ENCODE data around the gene CLEC16A.
A peak's percentile ranks its signal among the peaks of the same experiment; 100 is the strongest.

CLEC16A gene

DNA sequence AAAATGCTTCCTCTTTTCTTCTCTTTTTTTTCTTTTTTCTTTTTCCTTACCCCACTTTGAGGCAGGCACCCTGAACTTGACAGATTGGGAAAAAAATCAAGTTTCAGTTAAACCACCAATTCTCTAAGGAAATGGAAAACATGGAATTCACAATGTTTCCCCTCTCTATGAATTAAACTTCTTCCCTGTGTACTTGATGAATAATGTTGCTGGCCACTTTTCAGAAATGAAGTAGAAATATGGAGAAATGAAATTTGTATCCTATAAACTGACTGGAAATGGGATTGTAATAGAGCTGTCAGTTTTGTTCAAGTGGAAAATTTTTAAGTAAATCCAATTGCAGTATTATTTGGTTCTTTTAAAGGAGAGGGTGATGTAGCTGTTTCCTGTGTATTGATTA is 129.8 kb downstream of the CLEC16A start:
- in situ Hi-C loops (cut with HindIII; ENCODE audit: low sequenced_read_pairs) = no loop called here
- TF ChIP-seq, protein P1, sequence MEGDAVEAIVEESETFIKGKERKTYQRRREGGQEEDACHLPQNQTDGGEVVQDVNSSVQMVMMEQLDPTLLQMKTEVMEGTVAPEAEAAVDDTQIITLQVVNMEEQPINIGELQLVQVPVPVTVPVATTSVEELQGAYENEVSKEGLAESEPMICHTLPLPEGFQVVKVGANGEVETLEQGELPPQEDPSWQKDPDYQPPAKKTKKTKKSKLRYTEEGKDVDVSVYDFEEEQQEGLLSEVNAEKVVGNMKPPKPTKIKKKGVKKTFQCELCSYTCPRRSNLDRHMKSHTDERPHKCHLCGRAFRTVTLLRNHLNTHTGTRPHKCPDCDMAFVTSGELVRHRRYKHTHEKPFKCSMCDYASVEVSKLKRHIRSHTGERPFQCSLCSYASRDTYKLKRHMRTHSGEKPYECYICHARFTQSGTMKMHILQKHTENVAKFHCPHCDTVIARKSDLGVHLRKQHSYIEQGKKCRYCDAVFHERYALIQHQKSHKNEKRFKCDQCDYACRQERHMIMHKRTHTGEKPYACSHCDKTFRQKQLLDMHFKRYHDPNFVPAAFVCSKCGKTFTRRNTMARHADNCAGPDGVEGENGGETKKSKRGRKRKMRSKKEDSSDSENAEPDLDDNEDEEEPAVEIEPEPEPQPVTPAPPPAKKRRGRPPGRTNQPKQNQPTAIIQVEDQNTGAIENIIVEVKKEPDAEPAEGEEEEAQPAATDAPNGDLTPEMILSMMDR (IDR thresholded peaks at IDR 0.05; ENCODE audit: low read depth, low read length) = no peak
- no peak for DNase-seq (ENCODE audit: low read depth, low spot score)
- no peak overlapping the region for H3K4me3 ChIP-seq (ENCODE audit: low read depth, low read length)

DNA sequence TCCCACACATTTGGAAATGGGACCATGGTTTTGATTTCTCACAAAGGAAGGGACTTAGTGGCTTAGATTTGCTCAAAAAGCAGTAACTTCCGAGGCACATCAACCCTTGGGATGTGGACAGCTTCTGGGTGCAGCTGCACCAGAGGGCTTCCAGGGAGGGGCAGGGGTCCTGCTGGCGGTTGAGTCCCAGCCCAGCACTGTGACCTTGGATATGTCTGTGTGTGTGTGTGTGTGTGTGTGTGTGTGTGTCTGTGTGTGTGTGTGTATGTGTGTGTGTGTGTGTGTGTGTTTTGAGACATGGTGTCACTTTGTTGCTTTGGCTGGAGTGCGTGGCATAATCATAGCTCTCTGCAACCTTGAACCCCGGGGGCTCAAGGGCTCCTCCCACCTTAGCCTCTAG is 130.8 kb downstream of the CLEC16A start:
- no peak for DNase-seq (ENCODE audit: low read depth, low spot score)
- TF ChIP-seq, protein P1 (IDR thresholded peaks at IDR 0.05; ENCODE audit: low read depth, low read length) = no peak
- in situ Hi-C loops (cut with HindIII; ENCODE audit: low sequenced_read_pairs) = no loop called here
- H3K4me3 ChIP-seq (ENCODE audit: low read depth, low read length) = no peak overlapping the region

DNA sequence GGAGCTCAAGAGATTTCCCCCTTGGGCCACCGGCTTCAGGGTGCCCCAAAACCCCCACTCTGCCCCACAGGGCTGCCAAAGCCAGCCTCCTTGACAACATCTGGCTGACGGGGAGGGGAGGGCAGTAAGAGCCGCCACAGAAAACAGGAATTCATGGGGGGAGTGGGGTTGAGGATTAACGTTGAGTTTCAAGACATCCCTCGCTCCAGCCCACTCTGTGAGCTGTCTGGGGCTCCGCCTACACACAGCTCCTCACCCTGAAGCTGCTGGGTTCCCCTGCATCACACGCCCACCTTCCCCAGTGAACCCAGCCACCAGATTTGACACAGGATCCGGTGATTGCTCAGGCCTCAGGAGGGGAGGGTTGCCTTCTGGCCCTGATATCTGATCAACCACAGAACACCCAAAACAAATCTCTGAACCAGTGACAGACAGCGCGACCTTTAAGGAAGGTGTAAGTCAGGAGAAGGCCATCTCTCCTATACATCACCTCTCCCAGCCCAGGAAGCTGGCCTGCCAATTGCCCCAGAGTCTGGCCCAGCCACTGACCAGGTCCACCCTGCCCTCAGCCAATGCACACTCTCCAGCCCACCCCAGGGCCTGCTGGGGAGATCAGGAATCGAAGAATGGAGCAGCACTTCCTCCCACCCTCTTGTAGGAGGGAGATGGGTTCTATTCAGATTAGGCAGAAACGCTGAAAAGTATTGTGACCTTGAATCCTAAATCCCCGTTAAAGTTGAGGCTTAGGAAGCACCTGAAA is 132.1 kb downstream of the CLEC16A start:
- DNase-seq (ENCODE audit: low read depth, low spot score) = no peak
- H3K4me3 ChIP-seq (ENCODE audit: low read depth, low read length) = no peak overlapping the region
- in situ Hi-C loops (cut with HindIII; ENCODE audit: low sequenced_read_pairs) = no loop called here
- TF ChIP-seq, protein P1 (IDR thresholded peaks at IDR 0.05; ENCODE audit: low read depth, low read length) = no peak

DNA sequence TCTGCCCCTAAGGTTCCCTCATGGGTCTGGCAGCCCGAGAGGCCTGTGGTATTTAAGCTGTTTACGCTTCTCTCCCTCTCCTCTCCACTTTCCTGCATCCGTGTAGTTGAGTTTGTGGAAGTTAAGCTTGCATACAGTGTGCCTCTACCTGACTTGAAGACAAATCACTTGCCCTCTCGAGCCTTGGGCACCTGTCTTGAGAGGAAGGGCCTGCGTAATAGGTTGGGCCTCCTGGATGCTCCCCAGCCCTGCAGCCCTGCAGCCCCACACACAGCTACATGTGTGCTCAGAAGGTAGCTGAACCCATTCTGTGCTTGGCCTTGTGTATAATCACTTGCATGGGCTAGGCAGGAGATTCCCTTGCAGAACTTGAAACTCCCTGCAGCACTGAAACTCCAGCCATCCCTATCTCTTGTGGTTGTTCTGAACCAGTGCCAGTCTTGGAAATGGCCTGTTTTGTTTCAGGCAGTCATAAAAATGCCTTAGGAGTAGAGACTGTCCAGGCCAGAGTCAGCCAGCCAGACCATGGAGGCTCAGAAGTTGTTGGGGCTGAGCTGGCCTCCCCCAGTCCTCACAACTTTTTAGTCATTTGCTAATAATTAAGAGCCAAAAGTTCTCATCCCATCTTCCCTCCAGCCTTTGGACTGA is 134.6 kb downstream of the CLEC16A start:
- TF ChIP-seq, protein P1 (IDR thresholded peaks at IDR 0.05; ENCODE audit: low read depth, low read length) = no peak
- in situ Hi-C loops (cut with HindIII; ENCODE audit: low sequenced_read_pairs) = no loop called here
- peak; percentile 89 for DNase-seq (ENCODE audit: low read depth, low spot score)
- no peak overlapping the region for H3K4me3 ChIP-seq (ENCODE audit: low read depth, low read length)

DNA sequence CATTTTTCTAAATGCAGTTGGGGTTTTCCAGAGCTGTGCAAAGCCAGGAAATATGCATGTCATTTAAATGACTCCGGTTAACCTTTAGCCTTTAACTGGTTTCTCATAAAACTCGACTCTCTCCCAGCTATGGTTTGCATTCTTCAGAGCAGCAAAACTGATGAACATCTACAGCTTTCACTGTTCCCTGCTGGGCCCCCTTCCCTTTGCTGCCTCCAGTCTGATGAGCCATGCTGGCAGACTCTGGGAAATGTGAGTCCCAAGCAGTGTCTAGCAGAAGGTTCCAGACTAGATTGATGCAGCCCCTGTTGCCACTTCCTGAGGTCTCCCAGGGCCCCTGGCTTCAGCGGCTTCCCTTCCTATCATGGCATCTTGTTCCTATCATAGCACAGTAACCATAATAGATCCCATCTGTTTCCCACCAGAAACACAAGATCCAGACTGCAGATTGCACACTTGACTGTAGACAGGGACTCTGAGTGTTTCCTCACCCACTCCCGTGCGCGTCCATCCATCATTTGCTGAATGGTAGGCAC is 135.4 kb downstream of the CLEC16A start:
- TF ChIP-seq, protein P1 (IDR thresholded peaks at IDR 0.05; ENCODE audit: low read depth, low read length) = no peak
- no peak overlapping the region for H3K4me3 ChIP-seq (ENCODE audit: low read depth, low read length)
- DNase-seq (ENCODE audit: low read depth, low spot score) = peak; percentile 97
- in situ Hi-C loops (cut with HindIII; ENCODE audit: low sequenced_read_pairs) = no loop called here

DNA sequence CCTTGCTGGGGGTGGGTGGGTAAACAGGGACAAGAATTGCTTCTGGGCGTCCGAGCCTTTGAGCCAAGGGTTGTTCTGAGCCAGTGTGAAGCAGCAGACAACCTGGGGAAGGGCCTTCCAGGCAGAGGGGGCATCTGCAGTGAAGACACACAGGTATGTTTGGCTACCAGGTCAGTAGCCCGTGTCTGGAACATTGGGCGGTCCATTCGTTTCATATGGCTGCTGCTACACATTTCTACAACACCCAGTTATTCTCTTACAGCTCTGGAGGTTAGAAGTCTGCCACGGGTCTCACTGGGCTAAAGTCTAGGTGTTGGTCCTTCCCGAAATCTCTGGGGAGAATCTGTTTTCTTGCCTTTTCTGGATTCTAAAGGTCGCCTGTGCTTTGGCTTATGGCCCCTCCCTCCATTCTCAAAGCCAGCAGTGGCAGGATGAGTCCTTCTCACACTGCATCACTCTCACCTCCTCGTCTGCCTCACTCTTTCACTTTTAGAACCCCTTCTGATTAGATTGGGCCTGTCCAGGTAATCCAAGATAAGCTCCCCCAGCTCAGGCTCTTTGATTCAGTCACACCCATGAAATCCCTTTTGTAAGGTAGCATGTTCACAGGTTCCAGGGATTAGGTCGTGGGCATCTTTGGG is 136.1 kb downstream of the CLEC16A start:
- H3K4me3 ChIP-seq (ENCODE audit: low read depth, low read length) = no peak overlapping the region
- TF ChIP-seq, protein P1 (IDR thresholded peaks at IDR 0.05; ENCODE audit: low read depth, low read length) = no peak
- DNase-seq (ENCODE audit: low read depth, low spot score) = no peak
- in situ Hi-C loops (cut with HindIII; ENCODE audit: low sequenced_read_pairs) = no loop called here
